Measurements from ENCODE around the gene ASTL.

Gene ASTL

DNA sequence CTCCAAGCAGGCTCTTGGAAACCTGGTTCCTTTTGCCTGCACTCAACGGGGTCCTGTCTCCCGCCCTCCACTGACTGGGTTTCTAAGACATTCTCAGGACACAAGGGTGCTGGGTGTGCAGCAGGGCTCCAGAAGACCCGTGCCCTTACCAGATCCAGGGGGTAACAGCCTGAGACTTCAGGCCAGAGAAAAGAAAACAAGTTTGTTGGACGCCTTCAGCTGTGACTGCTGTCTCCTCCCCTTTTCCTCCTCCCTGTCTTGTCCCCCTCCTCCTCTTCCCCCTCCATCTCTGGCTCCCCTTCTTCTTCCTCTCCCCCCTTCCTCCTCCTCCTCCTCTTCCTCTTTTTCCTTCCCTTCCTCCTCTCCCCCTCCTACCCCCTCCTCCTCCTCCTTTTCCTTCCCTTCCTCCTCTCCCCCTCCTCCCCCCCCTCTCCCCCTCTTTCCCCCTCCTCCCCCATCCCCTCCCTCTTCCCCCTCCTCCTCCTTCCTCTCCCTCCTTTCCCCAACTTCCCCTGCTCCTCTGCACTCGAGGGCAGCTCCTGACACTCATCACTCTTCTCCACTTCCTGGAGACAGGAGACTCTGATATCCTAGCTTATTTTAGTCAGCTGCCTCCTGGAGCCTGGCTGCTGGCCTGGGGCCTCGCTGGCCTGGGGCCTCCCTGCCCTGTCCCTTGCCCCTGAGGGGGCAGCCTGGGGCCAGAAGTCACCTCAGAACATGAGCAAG, 34.4 kb downstream of the ASTL start:
- Histone ChIP-seq H3K36me3 (no peaks in the 10 kb centered on the region), H3K9me3 (peaks cover 0 to 16% (median 11%) of the 10 kb centered on the region in 3 donors), H3K27me3 (peaks cover 0 to 10% of the 10 kb centered on the region in 2 donors), H3K4me1 (peaks cover 0 to 6% (median 3%) of the 10 kb centered on the region in 4 donors), H3K27ac (no peak overlapping the region), H3K4me3 (no peak overlapping the region)
- intact Hi-C loops (cut with DNase I; ENCODE audit: low total_unique reads) = no loop called here
- TF ChIP-seq, protein P1, sequence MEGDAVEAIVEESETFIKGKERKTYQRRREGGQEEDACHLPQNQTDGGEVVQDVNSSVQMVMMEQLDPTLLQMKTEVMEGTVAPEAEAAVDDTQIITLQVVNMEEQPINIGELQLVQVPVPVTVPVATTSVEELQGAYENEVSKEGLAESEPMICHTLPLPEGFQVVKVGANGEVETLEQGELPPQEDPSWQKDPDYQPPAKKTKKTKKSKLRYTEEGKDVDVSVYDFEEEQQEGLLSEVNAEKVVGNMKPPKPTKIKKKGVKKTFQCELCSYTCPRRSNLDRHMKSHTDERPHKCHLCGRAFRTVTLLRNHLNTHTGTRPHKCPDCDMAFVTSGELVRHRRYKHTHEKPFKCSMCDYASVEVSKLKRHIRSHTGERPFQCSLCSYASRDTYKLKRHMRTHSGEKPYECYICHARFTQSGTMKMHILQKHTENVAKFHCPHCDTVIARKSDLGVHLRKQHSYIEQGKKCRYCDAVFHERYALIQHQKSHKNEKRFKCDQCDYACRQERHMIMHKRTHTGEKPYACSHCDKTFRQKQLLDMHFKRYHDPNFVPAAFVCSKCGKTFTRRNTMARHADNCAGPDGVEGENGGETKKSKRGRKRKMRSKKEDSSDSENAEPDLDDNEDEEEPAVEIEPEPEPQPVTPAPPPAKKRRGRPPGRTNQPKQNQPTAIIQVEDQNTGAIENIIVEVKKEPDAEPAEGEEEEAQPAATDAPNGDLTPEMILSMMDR (IDR thresholded peaks at IDR 0.05) = no peak
- DNase-seq = peak; percentile 12 to 49

DNA sequence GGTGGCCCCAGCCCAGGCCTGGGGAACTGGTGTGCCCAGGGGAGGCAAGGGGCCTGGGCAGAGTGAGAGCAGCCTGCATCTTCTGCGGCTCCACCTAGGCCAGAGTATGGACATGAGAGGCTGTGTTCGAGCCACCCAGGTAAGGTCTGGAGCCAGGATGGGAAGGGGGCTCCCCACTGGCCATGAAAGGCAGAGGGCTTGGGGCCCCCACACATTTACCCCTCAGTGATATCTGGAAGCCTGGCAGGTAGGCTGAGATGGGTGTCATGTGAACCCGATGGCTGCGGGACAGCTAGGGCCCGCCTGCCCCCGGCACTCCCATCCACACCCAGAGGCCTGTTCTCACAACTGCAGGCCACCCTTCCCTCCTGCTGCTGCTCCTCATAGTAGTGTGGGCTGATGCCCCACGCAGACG, 35.1 kb downstream of the ASTL start:
- TF ChIP-seq, protein P1 (IDR thresholded peaks at IDR 0.05) = no peak
- Histone ChIP-seq H3K36me3 (no peaks in the 10 kb centered on the region), H3K9me3 (peaks cover 0 to 16% (median 11%) of the 10 kb centered on the region in 3 donors), H3K4me1 (peaks cover 0 to 8% (median 4%) of the 10 kb centered on the region in 4 donors), H3K27me3 (peaks cover 0 to 3% of the 10 kb centered on the region in 2 donors), H3K27ac (no peak overlapping the region), H3K4me3 (no peak overlapping the region)
- intact Hi-C loops (cut with DNase I; ENCODE audit: low total_unique reads) = no loop called here
- DNase-seq = peak; percentile 11 to 33

DNA sequence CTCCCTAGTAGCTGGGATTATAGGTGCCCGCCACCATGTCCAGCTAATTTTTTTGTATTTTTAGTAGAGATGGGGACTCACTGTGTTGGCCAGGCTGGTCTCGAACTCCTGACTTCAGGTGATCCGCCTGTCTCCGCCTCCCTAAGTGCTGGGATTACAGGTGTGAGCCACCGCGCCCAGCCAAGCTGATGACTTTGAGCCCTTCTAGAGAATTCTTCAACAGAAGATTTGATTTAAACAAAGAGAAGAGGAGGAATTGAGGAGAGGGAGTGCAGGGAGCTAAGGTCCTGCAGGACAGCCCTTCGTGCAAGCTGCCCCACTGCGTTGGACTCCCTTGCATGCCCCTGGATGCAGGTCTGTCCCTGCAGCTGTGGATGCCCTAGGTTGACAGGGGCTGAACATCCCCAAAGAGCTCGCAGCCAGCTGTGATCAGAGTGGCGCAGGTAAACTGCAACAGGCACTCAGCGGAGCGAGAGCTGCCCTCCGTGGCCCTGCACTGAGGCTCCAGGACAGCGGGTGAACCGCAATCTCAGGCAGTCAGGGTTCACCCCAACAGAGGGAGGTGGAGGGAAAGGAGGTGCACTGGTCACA, 35.6 kb downstream of the ASTL start:
- peaks cover 0 to 16% (median 11%) of the 10 kb centered on the region in 3 donors for H3K9me3 ChIP-seq
- no peaks in the 10 kb centered on the region for H3K27me3 ChIP-seq
- TF ChIP-seq, protein P1 (IDR thresholded peaks at IDR 0.05) = no peak
- intact Hi-C loops (cut with DNase I; ENCODE audit: low total_unique reads) = no loop called here
- H3K36me3 ChIP-seq = no peaks in the 10 kb centered on the region
- peak; percentile 13 to 39 for DNase-seq
- peaks cover 0 to 8% (median 4%) of the 10 kb centered on the region in 4 donors for H3K4me1 ChIP-seq
- H3K27ac ChIP-seq = no peak overlapping the region
- no peak overlapping the region for H3K4me3 ChIP-seq

DNA sequence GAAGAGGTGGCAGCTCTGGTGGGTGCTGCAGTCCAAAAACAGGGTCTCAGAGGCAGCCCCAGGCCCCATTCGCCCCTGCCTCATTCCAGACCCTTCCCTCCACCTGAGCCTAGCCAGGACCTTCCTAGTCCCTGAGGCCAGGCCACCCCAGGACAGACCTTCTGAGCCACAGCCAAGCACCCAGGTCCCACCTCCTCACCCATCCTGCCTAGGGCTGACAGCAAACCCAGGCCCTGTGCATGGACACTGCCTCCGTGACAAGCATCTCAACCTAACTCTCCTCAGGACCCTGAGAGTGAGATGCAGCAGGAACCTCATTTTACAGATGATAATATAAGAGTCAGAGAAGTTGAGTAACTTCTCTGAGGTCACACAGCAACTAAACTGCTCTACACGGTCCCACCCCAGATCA, 37.4 kb downstream of the ASTL start:
- TF ChIP-seq, protein P1 (IDR thresholded peaks at IDR 0.05) = no peak
- no peaks in the 10 kb centered on the region for H3K36me3 ChIP-seq
- intact Hi-C loops (cut with DNase I; ENCODE audit: low total_unique reads) = no loop called here
- H3K4me3 ChIP-seq = no peak overlapping the region
- H3K27me3 ChIP-seq = no peaks in the 10 kb centered on the region
- peak in 1 of 2 donors; percentile 20 for DNase-seq
- peaks cover 0 to 8% (median 4%) of the 10 kb centered on the region in 4 donors for H3K4me1 ChIP-seq
- H3K9me3 ChIP-seq = peaks cover 0 to 15% (median 8%) of the 10 kb centered on the region in 3 donors
- no peak overlapping the region for H3K27ac ChIP-seq

DNA sequence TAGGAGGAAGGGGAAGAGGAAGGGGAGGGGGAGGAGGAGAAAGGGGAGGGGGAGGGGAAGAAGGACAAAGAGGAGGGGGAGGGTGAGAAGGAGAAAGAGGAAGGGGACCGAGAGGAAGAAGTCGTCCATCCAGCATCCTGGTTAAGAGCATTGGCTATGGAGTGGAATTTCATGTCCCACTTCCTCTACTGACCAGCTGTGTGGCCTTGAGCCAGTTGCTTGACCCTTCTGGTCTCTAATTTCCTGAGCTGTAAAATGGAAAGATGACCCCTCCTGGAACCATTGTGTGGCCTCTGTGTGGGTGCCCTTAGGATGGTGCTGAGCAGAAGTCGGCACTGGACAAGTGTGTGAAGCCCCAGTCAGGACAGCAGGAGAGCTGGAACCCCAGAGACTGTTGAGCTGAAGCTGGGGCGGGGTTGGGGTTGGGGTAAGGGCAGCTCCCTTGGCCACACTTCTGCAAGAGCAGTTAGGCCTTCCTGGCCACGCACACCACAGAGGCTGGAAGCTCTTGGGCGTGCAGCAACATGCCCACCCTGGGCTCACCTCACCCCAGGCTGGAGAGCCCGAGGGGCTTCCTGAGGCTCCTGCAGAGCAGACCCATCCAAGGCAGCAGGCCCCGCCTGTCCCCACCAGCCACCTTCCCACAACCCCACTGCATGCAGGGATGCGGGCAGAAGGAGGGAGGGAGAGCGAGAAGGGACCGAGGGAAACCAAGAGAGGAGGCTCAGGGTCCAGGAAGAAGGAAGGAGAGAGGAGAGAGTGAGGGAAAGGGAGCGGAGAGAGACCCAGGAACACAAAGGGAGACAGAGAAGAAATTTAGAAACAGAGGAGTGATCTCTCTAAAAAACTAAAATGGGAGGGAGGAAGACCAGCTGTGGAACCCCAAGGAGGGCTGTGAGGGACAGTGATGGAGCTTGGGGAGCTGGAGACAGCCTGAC, 38.2 kb downstream of the ASTL start:
- intact Hi-C loops (cut with DNase I; ENCODE audit: low total_unique reads) = no loop called here
- Histone ChIP-seq H3K27me3 (no peaks in the 10 kb centered on the region), H3K36me3 (no peaks in the 10 kb centered on the region), H3K4me1 (peaks cover 0 to 8% (median 4%) of the 10 kb centered on the region in 4 donors), H3K9me3 (peaks cover 0 to 7% (median under 1%) of the 10 kb centered on the region in 3 donors), H3K4me3 (no peak overlapping the region), H3K27ac (no peak overlapping the region)
- TF ChIP-seq, protein P1 (IDR thresholded peaks at IDR 0.05) = no peak
- peak; percentile 13 to 46 for DNase-seq

Data from tibial artery (tissue), 4 donors.